ENCODE measurements around the gene SNX30.

The SNX30 gene

DNA sequence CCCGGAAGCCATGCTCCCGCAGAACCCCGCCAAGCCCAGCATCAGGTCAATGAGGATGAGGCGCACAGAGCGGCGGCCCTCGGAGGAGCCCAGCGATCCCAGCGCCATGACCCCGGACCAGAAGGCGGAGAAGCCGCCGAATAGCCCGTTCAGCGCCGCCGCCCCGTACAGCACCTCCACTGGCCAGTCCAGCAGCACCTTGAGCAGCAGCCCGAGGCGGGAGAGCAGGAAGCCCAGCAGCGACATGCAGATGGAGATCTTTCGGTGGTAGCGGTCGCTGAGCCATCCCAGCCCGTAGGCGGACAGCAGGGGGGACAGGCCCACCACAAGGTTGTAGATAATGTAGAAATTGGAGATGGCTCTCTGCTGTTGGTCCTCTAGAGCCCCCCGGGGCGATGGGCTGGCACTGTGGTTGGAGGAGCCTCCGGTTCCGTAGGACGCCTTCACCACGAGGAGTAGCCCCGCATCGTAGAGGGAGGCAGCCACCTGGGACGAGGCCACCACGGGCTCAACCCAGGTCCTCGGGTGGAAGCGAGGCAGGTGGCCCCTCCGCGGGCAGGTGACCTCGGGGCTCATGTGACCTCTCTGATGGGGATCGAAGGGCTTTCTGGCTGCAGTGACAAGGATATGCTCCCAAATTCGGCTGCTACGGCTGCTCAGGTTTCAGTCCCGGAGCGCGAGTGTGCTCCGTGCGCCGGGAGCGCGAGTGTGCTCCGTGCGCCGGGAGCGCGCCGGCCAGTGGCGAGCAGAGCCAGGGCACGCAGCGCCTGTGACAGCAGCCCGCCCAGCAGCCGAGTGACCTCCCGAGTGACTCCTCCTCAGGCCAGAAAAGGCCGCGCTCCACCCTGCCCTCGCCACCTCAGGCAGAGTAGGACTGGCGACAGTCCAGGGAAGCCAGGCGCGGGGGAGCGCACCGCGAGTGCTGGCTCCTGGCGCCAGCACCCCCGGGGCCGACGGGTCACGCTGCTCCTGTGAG, 139.8 kb downstream of the SNX30 start, which contains the start of gene SLC46A2:
Gene SLC46A2 (minus strand): TSS at position 771 of the 976 bp plus-strand sequence. CDS start 195 bp downstream, at position 576.
- ChIA-PET POLR2A (no interaction called here), CTCF (no interaction called here)
- DNase-seq (ENCODE audit: extremely low spot score): no peak
- TF ChIP-seq LEF1 (IDR thresholded peaks at IDR 0.05; ENCODE audit: borderline replicate concordance) (no peak), HDGF (IDR thresholded peaks at IDR 0.05; ENCODE audit: borderline replicate concordance) (no peak), ARNT (IDR thresholded peaks at IDR 0.05) (no peak), SP1 (IDR thresholded peaks at IDR 0.05) (no peak)

DNA sequence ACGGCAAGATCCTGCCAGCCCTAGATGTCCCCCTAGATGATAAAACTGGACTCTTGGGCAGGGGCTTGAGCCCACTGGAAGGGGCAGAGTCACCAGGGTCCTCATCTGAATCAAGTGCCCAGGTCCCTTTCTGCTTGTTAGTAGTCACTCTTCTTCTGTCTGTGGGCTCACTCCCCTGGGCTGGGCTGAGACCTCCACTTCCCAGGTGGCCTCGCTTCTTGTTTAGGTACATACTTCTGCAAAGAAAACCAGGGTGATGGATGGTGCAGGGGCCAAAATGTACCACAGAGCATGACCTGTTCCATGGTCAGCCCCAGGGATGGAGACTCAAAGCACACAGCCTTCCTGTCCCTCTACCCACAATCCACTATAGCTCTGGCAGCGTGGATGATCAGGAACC, 141.0 kb downstream of the SNX30 start:
- ChIA-PET POLR2A (no interaction called here), CTCF (no interaction called here)
- no peak for DNase-seq (ENCODE audit: extremely low spot score)
- TF ChIP-seq NFRKB (IDR thresholded peaks at IDR 0.05): no peak
- no peak for TF ChIP-seq LEF1 (IDR thresholded peaks at IDR 0.05; ENCODE audit: borderline replicate concordance)
- no peak for TF ChIP-seq ELF4 (IDR thresholded peaks at IDR 0.05)
- no peak for TF ChIP-seq FOXA1 (IDR thresholded peaks at IDR 0.05)
- no peak for TF ChIP-seq ARNT (IDR thresholded peaks at IDR 0.05)
- no peak for TF ChIP-seq ZNF384 (IDR thresholded peaks at IDR 0.05)
- TF ChIP-seq FOXM1 (IDR thresholded peaks at IDR 0.05; ENCODE audit: borderline replicate concordance): no peak

- CTCF ChIA-PET: no interaction called here
- TF ChIP-seq TARDBP (IDR thresholded peaks at IDR 0.05) (no peak), L3MBTL2 (conservative IDR thresholded peaks at IDR 0.05) (no peak), ELF4 (IDR thresholded peaks at IDR 0.05) (no peak), ARNT (IDR thresholded peaks at IDR 0.05) (no peak), SUZ12 (IDR thresholded peaks at IDR 0.05) (no peak), FOXM1 (IDR thresholded peaks at IDR 0.05; ENCODE audit: borderline replicate concordance) (no peak), PKNOX1 (IDR thresholded peaks at IDR 0.05) (no peak), SP1 (IDR thresholded peaks at IDR 0.05) (no peak), BHLHE40 (IDR thresholded peaks at IDR 0.05; ENCODE audit: borderline replicate concordance) (no peak), ZNF384 (IDR thresholded peaks at IDR 0.05) (no peak), FOXA1 (IDR thresholded peaks at IDR 0.05) (no peak), NFRKB (IDR thresholded peaks at IDR 0.05) (no peak), FOXK2 (IDR thresholded peaks at IDR 0.05) (no peak), LEF1 (IDR thresholded peaks at IDR 0.05; ENCODE audit: borderline replicate concordance) (no peak)
- no peak for DNase-seq (ENCODE audit: extremely low spot score)
- POLR2A ChIA-PET: no interaction called here
These were observed 142.4 kb downstream of the SNX30 start for GRCh38 chr9:112892981-112893380.

- no peak for TF ChIP-seq LEF1 (IDR thresholded peaks at IDR 0.05; ENCODE audit: borderline replicate concordance)
- no peak for TF ChIP-seq HDGF (IDR thresholded peaks at IDR 0.05; ENCODE audit: borderline replicate concordance)
- TF ChIP-seq TARDBP (IDR thresholded peaks at IDR 0.05): no peak
- no peak for TF ChIP-seq L3MBTL2 (conservative IDR thresholded peaks at IDR 0.05)
- no peak for TF ChIP-seq FOXK2 (IDR thresholded peaks at IDR 0.05)
- no peak for TF ChIP-seq FOXA1 (IDR thresholded peaks at IDR 0.05)
- TF ChIP-seq SP1 (IDR thresholded peaks at IDR 0.05): no peak
- no peak for TF ChIP-seq NFRKB (IDR thresholded peaks at IDR 0.05)
- TF ChIP-seq ZNF384 (IDR thresholded peaks at IDR 0.05): no peak
- TF ChIP-seq PKNOX1 (IDR thresholded peaks at IDR 0.05): no peak
- no peak for TF ChIP-seq CTBP1 (IDR thresholded peaks at IDR 0.05; ENCODE audit: borderline replicate concordance)
- TF ChIP-seq SUZ12 (IDR thresholded peaks at IDR 0.05): no peak
- ChIA-PET POLR2A (no interaction called here), CTCF (no interaction called here)
- DNase-seq (ENCODE audit: extremely low spot score): no peak
These were observed 143.5 kb downstream of the SNX30 start for GRCh38 chr9:112894041-112894440.

DNA sequence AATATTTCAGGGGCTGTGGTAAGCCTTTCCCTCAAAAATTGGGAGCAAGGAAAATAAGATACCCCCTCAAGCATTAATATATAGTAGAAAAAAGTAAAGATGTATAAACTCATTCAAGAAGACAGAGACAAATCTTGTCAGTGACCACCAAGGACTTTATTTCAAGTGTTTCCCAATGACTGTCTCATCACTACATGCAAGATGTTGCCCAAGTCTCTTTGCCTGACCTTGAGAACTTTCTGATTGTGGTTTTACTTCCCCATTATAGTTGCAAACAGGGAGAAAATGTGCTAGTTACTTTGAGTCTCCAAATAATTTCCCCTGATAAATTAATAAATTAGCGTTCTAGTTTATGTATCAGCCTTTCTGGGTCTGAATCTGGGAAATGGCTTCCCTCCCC, 144.1 kb downstream of the SNX30 start:
- ChIA-PET POLR2A (no interaction called here), CTCF (no interaction called here)

GRCh38 chr9:112896131-112896530, 145.6 kb downstream of the SNX30 start:
- ChIA-PET CTCF (no interaction called here), POLR2A (no interaction called here)
- no peak for DNase-seq (ENCODE audit: extremely low spot score)
- no peak for TF ChIP-seq LEF1 (IDR thresholded peaks at IDR 0.05; ENCODE audit: borderline replicate concordance)
- TF ChIP-seq FOXA1 (IDR thresholded peaks at IDR 0.05): no peak

More for the DNA sequence above, 144.1 kb downstream of the SNX30 start:
- TF ChIP-seq HDGF (IDR thresholded peaks at IDR 0.05; ENCODE audit: borderline replicate concordance) (no peak), FOXA1 (IDR thresholded peaks at IDR 0.05) (no peak), TARDBP (IDR thresholded peaks at IDR 0.05) (no peak), SP1 (IDR thresholded peaks at IDR 0.05) (no peak), BHLHE40 (IDR thresholded peaks at IDR 0.05; ENCODE audit: borderline replicate concordance) (no peak), PKNOX1 (IDR thresholded peaks at IDR 0.05) (no peak), FOXK2 (IDR thresholded peaks at IDR 0.05) (no peak), CTBP1 (IDR thresholded peaks at IDR 0.05; ENCODE audit: borderline replicate concordance) (no peak), ELF4 (IDR thresholded peaks at IDR 0.05) (no peak), L3MBTL2 (conservative IDR thresholded peaks at IDR 0.05) (no peak)
- no peak for DNase-seq (ENCODE audit: extremely low spot score)

Data from HEK293T (cell line).